ENCODE measurements around the gene PPP1R26.

DNA sequence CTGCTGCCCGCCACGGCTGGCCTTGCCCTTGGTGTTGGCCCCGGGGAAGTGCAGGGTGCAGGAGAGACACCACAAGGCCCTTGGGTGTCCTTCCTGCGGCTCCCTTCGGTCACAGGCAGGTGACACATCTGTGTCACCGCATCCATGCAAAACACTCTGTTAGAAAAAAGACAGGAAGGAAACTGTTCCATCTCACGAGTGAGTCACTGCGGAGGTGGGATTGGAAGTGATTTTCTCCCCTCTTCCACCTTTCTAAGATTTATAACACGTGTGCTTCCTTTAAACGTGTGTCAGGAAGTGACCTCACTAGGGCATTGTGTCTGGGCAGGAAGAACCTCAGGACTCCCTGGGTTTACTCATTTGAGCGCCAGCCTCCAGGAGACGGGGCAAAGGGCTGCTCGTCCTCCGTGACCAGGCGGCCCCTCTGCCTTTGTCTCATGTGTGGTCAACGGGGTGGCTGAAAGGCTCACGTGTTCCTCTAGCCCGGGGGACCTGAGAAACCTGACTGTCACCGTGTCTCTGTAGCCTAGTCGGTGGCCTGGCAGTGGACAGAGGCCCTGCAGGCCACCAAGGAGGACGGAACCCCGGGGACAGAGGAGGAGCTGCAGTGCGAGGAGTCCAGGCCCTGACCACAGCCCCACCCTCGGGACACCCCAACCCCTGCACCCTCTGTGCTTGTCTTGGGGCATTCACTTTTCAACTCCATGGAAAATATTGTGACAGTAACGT lies 36.7 kb downstream of the PPP1R26 start:
- TF ChIP-seq CTCF (IDR thresholded peaks at IDR 0.05): no peak
- no peak for TF ChIP-seq POLR2A (IDR thresholded peaks at IDR 0.05)

Measured in esophagus squamous epithelium (tissue), 4 donors.